Stimulated activated CD8-positive, alpha-beta memory T cell treated with anti-CD3 and anti-CD28 coated beads, Interleukin-15, amount 100 ng/mL, for 48 hours (primary cell): ENCODE results near the gene FGD4.

ENCODE experiments used
- DNase-seq, 2 donors: peaks; one replicate each; pipeline ENCODE4 v3.0.0-alpha.2; 2020; ENCODE audit warnings: low read depth in 2 of 2

The FGD4 gene

DNA sequence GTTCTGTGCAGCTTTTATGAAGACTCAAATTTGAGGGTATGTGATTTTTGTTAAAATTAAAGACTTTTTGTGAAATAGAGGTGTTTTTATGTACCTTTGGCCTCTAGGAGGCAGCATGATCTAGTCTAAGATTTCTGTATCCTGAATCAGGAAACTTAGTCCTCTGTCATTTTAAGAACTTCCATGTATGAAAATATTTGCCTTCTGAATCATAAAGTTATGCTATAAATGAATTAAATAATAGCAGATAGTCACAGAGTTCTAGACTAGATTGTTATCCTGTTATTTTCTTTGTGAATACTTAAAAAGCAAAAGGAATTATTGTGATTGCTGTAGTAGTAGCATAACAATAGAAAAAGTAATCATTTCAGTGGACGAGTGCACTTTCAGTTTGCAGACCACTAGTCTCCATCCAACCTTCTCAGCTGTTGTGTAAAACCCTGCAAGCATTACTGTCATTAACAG lies 56.3 kb downstream of the FGD4 start:
- DNase-seq: no peak

DNA sequence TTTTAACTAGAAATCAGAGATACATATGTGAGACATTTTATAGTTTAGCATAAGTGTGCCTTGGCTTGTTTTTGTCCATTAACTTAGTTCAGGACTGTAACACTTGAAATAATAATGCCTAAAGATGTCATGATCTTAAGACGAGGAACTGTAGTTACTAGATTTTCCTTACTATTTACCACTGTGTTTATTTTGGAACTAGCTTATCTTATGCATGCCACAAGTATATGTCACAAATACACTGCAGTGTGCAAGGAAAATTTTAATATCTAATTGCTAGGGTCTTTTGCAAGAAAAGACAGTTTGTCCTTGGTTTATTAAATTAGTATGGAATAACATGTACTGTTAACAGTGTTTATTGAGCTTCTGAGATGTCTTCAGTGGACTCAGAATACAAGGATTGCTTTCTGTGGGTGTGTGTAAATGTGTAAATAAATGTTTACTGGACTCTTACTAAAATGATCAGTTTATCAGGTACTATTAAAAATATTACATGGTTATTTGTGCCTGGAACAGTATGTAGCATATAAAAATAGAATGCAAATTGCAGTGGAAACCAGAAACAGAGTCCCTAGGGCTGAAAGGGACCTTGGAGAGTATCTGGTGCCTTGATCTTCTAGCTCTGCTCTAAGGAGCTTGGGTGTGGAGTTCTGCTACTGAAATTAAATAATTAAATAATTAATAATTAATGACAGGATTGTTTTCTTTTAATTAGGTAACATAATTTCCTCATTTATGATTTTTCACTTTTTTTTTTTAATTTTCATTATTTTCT lies 58.1 kb downstream of the FGD4 start:
- no peak for DNase-seq

DNA sequence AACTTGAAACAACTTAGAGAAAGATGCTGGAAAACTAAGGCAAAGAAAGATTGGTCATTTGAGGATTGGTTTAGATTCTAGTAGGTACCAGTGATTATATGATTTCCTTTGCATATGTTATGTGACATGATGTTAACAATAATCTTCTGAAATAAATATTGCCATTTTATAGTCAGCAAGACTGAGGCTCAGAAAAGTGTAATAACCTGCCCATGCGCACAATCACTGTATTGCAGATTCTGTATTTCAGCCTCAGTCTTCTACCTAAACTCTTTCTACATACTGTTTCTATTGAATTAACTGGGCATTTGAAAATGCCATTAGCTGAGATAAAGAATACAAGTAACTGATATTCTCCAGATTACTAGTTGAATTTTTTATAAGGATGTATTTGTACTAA lies 61.3 kb downstream of the FGD4 start:
- DNase-seq: no peak

DNA sequence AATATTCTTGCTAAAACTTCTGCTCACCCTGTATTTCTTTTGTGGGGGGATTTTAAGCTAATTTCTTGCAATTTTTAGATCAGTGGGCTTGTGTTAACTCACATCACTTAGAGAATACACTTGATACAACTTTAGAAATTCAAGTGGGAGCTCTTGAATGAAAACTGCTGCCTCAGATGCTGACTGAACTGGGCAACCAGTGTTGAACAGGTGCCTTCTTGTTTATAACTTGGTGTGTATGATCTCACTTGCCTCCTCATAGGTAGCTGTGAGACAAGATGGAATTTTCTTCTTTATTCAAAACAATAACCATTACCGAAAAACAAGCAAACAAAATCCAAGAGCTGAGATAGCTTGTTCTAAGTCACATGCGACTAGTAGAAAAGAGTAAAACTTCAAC lies 63.5 kb downstream of the FGD4 start:
- no peak for DNase-seq

DNA sequence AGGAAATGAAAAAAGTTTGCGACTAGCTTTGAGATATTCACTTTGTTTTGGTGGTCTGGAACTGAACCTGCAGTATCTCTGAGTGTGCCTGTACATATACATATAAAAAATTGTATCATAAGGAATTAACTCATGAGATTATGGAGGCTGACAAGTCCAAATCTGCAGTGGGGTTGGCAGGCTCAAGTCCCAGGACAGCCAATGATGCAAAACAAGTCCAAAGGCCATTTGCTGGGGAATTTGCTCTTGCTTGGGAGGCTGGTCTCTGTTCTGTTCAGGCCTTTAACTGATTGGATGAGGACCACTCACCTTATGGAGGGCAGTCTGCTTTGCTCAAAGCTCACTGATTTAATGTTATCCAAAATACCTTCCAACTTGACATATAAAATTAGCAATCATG lies 66.8 kb downstream of the FGD4 start:
- DNase-seq: no peak

DNA sequence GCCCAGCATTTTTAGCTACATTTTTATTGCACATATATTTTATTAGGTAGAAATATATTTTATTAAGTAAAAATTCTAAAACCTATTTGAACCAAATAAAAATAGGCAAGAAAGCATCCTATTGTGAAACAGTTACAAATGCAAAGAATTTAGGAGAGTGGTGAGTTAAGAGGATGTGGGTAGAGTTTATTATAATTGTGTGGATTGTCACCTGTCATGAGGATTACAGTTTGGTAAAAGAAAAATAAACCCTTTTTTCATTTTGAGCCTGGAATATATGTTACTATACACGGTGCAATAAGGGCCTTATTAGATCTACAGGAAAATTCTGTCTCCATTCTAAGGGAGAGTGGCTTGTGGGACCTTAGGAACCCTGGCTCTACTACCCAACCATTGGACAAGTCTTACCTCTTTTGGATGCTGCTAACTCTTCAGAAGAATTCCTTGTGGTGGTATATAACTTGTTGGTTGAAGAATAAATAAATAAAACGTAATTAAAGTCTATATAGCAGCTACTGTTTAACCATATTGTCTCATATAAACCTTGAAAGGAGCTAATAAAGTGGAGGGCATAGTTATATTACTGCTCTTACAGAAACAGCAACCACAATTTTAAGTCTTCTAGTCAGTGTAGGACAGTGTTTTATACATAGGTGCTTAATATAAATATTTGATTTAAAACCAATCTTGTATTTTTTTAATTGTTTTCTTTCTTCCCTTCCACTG lies 67.8 kb downstream of the FGD4 start:
- DNase-seq: no peak

DNA sequence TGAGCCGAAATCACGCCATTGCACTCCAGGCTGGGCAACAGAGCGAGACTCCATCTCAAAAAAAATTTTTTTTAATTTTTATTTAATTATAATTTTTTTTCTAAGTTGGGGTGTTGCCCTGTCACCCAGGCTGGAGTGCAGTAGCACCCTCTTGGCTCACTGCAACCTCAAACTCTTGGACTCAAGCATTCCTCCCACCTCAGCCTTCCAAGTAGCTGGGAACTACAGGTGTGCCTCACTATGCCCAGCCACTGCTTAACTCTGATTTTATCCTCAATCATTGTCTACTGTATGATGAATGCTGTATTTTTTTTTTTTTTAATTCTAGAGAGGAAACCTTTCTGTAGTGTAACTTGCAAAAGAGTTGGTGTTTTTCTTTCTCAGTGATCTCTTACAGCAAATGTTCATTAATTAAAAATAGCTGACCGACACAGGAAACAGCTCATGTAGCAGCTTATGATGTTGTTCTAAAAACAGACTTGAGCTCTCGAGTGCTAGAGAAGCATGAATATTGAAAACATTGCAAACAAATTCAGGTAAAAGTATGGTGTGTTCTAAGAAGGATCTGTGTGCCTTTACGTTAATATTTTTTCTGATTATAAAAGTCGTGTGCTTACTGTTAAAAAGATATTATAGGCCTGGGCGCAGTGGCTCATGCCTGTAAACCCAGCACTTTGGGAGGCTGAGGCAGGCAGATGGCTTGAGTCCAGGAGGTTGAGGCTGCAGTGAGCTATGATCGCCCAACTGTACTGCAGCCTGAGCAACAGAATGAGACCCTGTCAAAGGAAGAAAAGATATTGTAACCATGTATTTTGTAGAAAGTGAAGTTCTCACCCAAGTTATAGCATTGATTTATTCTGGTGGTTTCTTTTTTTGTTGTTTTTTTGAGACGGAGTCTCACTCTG lies 68.9 kb downstream of the FGD4 start:
- no peak for DNase-seq

DNA sequence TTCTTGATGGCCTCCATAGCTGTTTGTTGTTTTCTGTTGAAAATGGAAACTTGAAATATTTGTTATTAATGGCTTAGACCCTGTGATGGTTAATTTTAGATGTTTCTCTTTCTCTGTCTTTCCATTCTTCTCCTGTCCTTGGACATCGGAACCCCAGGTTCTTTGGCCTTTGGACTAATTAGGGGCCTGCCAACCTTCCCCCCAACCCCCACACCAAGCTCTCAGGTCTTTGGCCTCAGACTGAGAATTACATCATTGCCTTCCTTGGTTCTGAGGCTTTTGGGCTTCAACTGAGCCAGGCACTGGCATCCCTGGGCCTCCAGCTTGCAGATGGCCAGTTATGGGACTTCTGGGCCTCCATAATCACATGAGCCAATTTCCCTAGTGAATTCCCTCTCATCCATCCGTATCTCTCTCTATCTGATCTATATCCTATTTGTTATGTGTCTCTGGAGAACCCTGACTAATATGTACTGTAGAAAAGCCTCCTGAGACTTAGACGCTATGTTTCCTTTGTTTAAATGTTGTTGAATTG lies 71.6 kb downstream of the FGD4 start:
- no peak for DNase-seq

DNA sequence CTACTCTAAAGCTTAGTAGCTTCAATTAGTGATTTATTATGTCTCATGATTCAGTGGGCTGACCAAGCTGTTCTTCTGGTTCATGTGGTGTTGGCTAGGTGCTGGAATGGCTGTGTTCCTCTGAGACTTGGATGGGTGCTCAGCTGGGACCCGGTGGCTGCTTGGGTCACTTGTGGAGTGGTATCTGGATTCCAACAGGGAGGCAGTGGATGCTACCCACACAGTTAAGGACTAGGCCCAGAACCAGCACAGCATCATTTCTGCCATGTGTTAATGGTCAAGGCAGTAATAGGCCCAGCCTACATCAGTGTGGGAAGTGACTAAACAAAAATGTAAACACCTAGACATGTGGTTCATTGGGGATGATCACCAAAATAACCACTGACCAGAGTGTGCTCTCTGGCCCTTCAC lies 72.2 kb downstream of the FGD4 start:
- no peak for DNase-seq

DNA sequence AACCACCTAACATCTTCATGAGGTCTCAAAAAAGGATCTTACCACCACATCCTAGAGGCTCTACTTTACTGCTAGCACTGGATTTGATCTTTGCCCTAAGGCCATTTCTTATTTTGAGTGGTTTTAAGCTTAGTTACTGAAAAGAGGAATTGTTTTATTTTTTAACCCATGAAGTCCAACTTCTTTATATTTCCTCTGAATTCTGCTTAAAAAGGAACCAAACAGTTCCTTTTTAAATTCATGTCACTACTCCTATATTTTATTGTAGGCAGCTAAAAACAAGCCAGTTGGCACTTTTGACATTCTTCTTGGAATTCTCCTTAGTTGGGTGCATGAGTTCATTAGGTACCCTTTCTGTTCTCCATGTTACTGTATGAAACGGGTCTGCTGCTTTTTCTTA lies 76.4 kb downstream of the FGD4 start:
- no peak for DNase-seq

DNA sequence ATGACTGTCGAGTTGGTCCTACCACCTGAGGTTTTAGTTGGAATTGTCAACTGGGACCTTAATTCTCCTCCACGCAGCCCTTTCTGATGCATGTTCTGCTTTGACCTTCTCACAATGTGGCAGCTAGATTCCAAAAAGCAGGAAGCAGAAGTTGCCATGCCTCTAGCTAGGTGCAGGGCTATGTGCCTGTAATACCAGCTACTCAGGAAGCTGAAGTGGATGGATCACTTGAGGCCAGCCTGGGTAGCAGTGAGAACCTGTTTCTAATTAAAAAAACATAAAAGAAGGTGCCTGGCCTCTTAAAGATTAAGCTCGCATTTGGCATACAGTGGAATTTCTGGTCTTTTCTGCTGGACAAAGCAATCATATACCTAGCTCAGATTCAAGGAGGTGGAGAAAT lies 77.1 kb downstream of the FGD4 start:
- DNase-seq: no peak

DNA sequence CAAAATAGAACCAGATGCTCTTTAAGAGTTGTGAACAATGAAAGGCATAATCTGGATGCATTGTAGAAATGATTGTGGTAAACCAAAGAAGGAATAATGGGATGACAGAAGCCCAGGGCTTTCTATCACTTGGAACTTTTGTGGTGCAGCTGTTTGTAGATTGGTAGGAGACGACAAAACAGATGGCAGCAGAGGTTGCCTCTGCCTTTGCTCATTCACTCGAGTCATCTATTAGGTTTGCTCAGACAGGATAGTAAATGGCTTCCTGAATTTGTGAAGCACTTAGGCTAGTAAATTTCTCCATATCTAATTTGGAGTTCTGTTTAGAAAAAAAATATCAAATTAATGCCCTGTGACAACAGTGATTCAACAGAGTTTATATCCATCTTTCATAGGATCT lies 78.4 kb downstream of the FGD4 start:
- DNase-seq: no peak

DNA sequence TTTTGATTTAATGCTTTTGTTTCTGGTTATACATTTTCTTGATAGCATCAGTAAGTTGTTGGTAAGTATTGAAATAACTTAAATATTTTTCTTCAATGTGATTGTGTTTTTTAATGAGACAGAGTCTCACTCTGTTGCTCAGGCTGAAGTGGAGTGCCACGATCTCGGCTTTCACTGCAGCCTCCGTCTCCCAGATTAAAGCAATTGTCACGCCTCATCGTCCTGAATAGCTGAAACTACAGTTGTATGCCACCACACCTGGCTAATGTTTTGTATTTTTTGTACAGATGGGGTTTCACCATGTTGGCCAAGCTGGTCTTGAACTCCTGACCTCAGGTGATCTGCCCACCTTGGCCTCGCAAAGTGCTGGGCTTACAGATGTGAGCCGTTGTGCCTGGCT lies 78.8 kb downstream of the FGD4 start:
- no peak for DNase-seq

DNA sequence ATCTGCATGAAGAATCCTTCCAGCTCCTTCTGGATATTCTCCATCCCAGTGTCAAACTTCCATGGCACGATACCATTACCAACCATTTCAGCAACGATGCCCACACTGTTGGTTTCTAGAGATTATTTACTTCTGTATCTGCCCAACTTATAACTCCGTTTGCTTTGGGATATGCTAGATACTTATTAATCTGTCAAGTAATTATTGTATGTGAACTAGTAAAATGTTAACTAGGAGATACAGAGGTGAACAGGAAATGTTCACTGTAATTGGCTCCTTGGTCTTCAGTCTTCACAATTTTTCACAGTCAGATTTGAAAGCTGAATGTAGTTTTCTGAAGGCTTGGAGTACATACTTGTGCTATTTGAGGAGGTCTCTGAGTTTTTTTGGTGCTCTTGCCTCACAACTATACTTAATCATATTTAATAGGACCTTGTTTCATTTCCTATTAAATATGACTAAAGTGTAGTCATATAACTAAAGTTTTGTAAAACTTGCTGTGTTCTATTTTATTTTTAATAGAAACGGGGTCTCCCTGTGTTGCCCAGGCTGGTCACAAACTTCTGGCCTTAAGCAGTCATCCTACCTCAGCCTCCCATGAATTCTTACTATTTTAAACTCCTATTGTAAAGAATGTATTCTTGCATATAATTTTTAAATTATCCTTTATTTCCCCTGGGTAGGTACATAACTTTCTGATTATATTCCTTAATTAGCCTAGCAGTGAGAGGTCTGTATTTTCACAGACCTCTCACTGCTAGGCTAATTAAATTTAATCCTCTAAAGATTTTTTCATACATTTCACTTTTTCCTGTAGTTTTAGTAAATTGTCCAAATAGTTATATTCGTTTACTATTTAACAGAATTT lies 79.7 kb downstream of the FGD4 start:
- no peak for DNase-seq

DNA sequence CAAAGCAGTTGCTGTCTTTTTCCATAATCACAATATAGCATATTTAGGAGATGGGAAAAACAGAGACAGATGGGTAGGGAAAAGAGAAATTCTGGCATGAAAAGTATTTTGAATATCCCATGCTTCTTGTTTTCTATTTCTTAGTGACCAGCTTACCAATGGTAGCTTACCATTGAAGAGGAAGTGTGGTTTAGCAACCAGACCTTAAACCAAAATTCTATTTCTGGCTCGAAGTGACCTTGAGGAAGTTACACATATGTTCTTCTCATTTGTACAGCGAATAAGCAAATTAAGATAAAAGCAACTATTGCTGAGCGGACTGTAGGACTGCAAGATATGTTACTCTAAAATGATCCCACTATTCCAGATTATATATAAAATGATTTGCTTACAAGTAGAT lies 82.9 kb downstream of the FGD4 start:
- DNase-seq: no peak

DNA sequence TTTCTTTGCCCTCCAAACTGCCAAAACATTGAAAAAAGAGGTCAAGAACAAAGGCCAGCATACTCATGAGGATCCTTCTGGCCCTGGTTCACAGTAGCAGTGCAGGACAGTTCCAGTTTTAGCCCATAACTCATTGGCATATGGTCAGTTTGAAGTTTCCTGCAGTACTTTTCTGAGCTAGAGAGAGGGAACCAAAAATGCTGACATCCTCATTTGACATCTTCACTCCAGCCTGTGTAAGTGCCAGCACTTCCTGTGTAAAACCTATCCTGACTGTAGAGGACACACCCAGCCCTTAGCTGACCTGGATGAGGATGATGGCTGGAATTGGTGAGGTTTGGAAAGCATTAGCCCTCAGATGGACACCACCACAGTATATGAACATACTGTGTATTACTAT lies 84.1 kb downstream of the FGD4 start:
- DNase-seq: no peak

DNA sequence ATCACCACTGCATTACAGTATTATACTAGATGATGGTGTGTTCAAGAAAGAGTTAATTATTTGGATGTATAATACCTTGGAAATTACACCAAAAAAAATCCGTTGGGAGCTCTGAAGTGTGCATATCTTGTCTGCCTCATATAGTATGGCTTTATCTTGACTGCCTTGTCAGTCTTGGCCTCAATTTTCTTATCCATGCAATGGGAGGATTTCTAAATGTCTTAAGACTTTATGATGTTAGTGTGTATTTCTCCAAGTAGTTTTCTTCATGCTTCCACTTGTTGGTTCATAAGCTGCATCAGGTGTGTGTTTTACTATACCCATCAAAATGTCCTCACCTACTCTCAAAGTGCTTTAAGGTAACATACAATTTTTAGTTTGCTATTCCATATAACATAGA lies 84.6 kb downstream of the FGD4 start:
- no peak for DNase-seq

DNA sequence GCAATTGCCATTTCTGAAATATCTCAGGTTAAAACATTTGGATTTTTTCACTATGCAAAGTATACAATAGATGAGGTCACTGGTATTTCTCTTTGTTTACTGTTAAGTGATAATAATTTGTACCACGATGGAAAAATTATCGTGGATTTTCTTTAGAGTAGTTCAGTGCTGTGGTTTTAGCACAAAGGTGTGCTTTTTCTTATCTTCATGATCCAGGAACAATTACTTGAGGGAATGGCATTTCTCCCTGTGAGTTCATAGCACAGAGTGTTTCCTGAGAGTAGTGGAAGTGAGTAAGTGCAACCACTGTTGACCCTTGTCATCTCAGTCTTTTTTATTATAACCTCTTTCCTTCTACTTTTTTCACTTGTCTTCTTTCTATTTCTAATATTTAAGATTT lies 86.8 kb downstream of the FGD4 start:
- DNase-seq: no peak

DNA sequence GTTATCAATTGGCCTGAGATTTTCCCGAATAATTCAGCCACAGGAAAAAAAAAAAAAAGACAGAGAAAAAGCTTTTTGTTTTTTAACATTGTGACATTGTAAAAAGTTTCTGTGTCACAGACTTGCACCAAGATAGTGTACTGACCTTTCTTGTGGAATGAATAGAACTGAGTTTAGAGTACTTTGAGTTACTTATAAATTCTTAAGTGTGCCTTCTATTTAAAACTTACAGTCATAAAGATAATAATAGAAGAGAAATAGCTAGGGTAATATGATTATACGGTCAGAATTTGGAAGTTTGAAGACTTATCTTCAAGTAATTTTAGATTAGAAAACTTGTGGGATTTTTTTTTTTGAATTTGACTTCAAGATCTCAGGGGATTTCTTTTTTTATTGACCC lies 88.8 kb downstream of the FGD4 start:
- DNase-seq: no peak

DNA sequence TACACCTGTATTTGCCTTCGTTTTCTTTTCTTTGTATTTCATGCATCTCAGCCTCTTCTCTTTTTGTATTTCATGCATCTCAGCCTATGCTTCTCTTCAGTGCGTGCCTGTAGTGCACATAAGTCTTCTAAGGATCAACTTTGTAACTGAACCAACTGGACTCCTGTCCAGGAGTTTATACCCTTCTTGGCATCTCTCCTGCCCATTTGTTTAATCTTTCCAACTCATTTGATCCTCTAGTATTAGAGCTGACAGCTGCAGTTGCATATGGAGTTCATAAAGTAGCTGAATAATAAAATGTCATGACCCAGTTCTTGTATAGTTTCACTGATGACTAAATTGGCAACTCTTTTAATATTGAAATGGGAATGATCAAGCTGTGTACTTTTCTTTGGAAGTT lies 89.7 kb downstream of the FGD4 start:
- DNase-seq: no peak

DNA sequence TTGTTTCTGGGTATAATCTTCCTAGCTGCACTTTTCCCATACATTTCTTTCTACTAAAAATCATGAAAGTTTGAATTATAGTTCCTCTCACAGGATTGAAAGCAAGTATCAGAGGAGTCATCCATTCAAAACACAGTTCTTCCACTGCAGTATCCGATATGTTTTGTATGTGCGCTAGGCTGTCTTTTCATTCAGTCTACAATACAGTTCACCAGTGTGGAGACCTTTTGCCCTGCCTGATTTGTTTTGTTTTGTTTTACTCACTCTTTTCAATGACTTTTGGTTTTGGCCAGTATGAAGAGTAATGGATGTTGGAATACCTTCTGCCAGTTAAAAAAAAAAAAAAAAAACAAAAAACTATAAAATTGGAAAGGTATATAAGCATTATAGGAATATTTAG lies 91.4 kb downstream of the FGD4 start:
- DNase-seq: no peak
